CMK (cell line): ENCODE data around the gene ARHGAP6.
"Not testable (repeated sequence)": the region's sequence is repeated elsewhere in the genome, so short reads cannot be mapped to it uniquely, and the experiment has no call there.

ENCODE experiments used
- DNase-seq: peaks from one replicate; pipeline ENCODE4 v3.0.0-alpha.2; 2010; ENCODE audit warnings: low read depth

ARHGAP6 gene

DNA sequence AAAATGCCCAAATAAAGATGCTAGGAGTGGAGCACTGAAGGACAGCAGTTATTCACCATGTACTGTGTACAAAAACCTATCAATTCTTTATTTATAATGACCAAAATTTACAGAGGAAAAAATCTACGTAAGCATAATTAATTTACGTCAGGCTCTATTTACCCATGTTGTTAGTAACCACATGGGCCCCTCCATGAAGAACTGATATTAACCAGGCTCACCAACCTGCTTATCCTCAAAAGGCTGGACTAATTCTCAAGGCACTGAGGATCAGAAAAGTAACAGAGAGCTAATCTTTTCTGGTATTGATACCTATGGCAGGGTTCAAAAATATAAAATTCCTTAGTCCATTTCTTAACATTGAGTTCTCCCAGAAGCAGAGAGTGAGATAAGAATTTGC is 140.0 kb downstream of the ARHGAP6 start:
- no peak for DNase-seq

DNA sequence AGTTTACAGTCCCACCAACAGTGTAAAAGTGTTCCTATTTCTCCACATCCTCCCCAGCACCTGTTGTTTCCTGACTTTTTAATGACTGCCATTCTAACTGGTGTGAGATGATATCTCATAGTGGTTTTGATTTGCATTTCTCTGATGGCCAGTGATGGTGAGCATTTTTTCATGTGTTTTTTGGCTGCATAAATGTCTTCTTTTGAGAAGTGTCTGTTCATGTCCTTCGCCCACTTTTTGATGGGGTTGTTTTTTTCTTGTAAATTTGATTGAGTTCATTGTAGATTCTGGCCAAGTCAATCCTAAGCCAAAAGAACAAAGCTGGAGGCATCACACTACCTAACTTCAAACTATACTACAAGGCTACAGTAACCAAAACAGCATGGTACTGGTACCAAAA is 146.5 kb downstream of the ARHGAP6 start:
- DNase-seq = not testable (repeated sequence)

DNA sequence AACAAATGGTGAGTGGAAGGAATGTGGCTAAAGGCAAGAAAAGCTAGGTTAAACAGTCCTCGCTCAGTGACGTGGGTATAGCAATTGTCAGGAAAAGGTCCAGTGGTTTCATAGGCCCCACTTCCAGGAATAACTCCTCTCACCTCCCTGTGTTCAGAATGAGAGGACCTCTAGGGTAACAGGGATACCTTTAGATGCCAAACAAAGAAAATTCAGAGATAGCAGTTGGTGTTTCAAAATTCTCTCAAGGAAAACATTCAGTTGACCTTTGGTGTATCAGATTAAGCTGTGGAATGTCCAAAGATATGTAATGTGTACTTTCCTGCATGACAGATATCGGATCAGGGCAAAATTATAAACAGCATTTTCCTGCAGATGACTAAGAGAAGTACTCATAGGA is 155.9 kb downstream of the ARHGAP6 start:
- DNase-seq = no peak

DNA sequence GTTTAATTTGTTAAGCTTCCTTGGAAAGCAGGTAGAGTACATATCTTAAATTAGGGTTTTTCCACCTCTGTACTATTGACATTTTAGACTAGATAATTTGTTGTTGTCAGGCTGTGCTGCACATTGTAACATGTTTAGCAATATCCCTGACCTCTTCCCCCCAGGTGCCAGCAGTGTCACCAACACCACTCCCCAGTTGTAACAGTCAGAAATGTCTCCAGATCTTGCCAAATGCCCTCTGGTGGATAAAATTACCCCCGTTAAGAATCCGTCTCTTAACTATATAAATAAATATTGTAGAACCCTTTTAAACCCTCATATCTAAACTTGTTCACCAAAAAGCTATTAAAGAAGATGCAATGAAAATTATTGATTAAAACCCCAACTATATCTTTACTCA is 161.5 kb downstream of the ARHGAP6 start:
- DNase-seq = no peak

DNA sequence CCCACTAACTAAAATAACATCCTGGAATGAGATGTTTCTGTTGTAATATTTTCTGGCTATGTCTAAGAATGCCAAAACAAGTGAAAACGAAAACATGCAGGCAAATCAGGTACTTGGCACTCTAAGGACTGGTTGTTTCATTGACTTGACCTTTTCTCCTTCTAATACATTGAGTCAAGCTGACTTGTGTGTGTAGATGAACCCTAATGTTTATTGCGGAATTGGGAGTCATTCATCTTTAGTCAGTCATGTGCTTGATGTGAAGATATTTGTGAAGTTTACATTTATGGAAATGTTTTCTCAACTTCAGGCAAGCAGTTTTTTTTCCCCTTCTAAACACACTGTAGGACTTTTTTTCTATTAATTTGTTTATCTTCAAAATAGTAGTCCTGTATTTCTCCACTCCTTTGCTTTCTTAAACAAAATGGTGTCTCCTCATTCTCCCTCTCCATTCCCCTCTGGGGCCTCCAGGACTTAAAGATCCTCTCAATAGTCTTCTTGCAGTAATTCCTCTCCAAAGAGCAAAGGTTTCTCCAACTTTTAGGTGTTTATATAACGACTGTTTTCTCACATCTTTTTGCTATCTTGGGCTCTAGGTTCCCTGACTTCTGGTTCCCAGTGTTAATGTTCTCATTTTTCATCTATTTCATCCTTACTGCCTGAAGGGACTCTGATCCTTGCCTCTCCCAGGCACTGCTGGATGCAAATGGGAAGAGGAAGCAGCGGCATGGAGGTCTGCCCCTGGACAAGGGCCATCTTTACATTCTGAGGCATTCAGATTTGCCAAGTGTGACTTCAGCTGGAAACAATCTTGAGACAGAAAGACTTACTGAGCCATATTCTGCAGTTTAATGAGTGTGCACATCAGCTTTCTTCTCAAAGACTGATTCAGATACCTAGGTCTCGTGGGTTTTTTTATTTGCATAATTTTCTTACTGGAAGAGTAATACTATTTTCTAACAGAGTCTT is 166.4 kb downstream of the ARHGAP6 start:
- no peak for DNase-seq

DNA sequence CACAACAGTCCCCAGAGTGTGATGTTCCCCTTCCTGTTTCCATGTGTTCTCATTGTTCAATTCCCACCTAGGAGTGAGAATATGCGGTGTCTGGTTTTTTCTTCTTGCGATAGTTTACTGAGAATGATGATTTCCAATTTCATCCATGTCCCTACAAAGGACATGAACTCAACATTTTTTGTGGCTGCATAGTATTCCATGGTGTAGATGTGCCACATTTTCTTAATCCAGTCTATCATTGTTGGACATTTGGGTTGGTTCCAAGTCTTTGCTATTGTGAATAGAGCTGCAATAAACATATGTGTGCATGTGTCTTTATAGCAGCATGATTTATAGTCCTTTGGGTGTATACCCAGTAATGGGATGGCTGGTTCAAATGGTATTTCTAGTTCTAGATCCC is 174.3 kb downstream of the ARHGAP6 start:
- DNase-seq = not testable (repeated sequence)

DNA sequence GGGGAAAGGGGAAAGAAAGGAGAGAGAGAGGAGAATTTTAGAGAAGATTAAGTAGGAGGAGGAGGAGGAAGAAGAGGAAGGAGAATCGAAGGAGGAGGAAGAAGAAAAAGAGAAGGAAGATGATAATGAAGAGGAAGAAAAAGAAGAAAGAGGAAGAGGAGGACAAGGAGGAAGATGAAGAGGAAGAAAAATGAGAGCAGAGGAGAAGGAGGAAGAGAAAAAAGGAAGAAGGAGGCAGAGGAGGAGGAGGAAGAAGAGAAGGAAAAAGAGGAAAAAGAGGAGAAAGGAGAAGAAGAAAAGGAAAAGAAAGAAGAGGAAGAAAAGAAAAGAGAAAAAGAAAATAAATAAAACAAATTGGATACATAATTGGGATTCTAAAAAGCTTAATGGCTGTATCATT is 181.4 kb downstream of the ARHGAP6 start:
- DNase-seq = no peak

DNA sequence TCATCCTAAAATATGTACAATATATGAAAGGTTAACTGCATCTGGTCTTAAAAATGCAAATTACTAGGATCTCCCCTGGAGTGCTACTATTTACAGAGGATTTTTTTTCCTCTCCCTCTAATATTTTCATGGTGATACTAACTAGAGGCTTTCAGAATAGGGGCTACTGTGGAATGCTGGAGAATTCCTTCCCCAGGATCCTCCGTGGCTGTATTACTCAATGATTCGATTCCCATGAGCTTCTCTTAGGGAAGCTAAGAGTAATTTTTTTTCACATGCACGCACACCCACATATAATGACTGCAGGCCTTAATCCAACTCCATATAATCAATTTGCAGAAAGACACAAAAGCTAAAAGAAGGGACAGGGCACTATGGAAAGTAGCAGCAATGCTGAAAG is 184.7 kb downstream of the ARHGAP6 start:
- DNase-seq = no peak

DNA sequence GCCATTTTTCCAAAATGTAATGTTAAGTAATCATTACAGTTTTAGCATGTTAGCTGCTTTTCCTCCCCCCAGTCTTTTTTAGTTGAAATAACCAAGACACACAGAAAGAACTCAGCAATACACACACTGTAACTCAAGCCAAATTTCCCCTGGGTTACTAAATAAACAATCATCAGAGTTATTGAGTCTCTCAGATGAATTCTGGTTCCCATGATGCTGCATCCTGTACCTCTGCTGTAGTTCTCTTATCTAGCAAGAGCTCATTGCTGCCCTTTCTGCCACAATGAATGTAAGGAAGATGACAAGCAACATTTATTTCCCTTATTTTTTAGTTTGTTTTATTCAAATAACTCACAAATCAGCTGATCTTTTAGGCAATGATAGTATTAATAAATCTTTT is 185.1 kb downstream of the ARHGAP6 start:
- DNase-seq = no peak

DNA sequence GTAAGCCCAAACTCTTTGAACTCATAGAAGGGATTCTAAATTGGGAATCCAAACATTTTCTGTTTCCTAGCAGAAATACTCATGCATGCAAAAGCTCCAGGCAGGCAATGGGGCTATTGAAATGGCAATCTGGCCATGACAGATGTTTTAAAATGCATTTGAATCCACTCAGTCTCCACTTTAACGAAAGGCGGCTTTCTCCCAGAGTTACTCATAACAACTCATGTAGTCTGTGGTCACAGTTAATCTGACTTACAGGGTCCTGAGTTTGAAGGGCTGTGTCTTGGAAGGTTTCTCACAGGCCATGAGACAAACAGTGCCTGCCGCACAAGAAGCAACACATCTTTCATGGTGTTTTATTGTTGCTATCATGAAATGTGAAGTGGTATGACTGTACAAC is 186.8 kb downstream of the ARHGAP6 start:
- DNase-seq = no peak

DNA sequence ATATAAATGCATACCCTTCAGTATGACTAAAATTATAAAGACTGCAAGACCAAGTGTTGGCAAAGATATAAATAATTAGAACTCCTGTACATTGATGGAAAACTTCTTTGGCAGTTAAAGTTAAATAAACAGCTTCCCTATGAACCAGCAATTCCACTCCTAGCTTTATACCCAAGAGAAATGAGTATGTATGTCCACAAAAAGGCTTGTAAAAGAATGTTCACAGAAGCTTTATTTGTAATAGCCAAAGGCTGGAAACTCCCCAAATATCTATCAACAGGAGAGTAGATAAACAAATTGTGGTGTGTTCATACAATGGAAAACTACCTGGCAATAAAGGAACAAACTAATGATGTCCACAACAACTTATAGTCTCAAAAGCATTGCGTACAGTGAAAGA is 187.7 kb downstream of the ARHGAP6 start:
- DNase-seq = no peak

DNA sequence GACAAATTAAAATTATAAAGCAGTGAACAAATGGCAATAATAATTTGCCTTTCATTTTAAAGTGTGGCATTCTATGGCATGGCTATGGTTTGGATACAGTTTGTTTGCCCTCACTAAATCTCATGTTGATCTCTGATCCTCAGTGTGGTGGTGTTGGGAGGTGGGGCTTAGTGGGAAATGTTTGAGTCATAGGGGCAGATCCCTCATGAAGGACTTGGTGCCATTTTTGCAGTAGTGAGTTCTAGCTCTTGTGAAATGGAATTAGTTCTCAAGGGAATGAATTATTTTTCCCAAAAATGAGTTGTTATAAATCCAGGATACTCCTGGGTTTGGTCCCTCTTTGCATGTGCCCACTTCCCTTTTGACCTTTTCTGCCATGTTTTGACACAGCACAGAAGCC is 191.1 kb downstream of the ARHGAP6 start:
- DNase-seq = no peak

DNA sequence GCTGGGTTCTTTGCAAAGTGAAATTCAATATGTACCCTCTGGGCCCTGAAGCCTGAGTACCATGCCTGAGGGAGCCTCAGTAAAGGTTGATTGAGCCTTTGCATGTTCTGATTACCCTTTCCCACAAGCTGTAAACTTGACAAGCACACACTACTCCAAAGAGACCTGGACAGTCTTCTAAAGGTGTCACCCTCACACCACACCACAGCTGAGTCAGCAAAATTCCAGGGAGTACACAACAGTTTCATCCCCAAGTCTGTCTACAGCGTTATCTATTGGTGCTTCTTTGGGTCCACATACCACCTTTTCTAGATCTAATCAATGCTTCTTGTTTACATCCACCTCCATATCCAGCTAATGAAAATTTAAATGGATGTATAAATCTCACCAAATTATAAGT is 191.7 kb downstream of the ARHGAP6 start:
- DNase-seq = no peak

DNA sequence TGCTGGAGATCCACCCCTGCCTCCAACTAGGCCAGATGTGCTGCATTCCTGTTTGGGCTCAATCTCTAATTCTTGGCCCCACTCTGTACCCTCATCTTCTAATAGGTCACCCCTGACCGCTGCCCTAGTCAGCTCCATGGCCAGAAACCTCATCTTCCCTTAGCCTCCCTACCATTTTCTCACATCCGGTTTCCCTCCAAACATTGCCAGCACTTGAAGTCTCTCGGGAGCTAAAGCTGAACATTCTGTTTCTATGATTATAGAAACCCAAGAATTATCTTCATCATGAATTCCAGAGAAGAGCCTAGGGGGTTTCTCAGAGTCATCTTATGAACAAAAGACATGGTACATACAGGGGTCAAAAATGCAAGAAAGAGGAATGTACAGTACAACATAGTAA is 192.8 kb downstream of the ARHGAP6 start:
- no peak for DNase-seq

DNA sequence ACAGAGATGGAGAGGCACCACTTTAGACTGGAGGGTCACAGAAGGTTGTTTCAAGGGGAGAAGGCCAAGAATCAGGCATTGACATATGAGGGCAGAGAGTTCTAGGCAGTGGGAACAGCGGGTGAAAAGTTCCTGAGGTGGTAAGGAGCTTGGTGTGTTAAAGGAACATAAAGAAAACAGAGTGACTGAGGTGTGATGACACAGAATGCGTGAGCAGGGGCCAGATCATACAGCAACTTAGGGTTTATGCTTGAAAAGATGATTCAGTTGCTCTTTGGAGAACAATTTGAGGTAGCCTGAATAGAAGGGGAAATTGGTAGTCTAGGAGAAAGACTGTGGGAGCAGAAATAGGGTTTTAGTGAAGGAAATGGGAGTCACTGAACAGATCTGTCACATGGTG is 193.3 kb downstream of the ARHGAP6 start:
- DNase-seq = no peak

DNA sequence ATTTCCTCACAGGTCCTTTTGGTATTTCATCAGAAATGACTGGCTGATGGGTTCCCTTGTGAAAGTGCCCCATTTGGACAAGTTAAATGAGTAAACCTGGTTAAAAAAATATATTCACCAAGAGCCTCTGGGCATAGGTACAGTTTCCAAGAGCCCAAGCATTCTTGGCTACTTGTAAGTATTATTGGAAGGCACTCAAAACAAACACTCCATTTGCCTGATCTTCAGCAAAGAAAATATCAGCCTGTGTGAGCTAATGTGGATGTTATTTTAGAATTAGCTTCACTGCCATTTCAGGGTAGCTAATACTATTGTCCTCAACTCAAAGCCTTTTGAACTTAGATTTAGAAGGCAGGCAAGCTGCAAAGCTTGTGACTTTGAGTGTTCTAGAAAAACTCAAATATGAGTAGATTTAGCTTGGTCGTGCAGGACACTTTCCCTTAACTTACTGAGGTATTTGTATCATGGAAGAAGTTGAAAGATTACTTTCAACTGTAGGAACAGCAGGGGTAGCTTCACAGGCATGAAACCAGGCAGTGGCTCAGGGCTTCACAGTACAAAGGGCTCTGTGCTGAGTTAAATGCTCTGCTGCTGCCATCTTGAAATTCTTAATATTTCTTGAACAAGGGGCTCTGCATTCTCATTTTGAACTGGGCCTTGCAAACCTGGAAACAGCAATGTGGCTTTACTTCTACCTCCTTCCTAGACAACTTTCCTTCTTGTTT is 195.3 kb downstream of the ARHGAP6 start:
- no peak for DNase-seq

DNA sequence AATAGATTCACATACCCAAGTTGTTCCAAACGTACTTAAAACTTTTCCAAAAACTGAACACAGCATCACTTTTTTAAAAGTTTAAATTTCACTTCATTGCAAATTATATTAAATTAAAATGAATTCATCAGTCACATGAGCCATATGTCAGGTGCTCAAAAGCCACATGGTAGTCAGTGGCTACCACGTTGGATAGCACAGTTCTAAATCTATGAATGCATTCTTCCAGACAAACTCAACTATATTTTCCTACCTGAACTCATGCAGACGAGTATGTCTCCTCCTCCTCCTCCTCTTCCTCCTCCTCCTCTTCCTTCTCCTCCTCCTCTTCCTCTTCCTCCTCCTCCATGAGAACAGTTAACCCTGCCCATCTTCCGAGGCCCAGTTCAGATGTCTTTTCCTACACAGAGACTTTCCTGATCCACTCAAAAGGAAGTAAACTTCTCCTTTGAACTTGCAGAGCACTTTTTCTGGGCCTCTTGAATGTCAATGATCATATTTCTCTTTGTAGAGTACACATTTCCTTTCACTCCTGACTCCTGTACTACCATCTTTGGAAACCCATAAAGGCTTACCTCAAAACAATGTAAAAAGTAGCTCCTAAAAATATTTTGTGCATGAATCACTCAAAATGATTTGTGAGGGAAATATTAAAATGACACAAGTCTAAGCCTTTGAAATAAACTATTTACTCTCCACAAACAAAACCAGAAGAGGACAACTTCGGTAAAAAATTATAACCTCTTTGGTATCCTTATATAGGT is 199.9 kb downstream of the ARHGAP6 start:
- DNase-seq = no peak

DNA sequence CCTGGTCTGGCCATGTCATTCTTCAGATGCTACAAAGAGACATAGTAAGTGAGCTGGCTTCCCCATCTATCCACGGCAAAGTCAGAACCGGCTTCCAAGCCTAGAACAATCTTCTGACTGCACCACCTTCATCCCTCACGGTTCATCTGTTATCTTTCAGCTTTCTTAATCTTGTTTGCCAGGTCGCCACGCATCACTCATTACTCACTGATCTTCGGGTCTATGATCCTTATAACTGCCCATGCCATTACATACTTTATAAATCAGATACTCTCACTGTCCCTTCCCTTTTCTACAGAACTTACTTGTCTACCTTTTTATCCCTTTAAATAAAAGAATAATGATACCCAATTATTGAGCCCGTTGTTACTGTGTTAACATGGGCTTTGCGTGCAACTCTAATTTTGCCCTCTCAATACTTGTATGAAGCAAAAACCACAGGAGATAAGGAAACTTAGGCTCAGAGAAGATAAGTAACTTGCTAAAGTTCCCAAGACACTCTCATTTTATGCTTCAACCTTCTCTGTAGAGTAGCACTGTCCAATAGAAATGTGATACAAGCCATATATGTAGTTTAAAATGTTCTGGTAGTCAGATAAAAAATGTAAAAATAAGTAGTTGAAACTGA is 200.8 kb downstream of the ARHGAP6 start:
- DNase-seq = peak; percentile 9

DNA sequence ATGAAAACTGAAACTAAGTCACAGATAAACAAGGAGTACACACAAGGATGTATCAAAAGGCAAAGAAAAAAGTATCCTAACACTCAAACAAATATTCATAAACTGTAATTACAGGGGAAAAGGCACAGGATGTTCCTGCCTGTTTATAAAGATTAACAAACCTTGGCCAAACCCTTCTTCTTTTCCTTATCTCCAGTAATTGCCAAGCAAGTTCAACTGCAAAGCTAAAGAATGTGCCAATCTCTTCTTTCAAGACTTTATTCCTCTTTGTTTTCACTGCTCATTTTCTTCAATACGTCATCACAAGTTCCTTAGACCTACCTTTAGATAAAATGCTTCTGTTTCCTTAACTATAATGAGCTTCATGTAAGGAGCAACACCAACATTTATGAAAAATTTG is 201.3 kb downstream of the ARHGAP6 start:
- no peak for DNase-seq

DNA sequence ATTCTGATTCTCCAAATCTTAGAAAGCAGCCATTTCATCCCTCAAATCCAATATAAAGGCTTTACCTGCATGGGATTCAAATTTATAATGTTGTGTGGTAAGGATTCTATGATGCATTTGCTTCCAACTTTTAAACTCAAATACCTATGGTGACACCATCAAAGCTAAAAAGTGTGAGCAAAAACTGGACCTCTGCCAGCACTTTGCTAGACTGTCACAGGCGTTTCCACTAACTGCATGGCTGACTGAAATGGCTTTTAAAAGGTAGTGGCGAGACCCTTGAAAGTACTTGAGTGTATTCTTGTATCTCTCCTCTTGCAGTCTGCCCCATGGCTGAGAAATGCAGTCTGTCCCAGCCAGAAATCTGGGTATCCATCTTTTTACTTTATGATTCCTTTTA is 203.1 kb downstream of the ARHGAP6 start:
- no peak for DNase-seq

DNA sequence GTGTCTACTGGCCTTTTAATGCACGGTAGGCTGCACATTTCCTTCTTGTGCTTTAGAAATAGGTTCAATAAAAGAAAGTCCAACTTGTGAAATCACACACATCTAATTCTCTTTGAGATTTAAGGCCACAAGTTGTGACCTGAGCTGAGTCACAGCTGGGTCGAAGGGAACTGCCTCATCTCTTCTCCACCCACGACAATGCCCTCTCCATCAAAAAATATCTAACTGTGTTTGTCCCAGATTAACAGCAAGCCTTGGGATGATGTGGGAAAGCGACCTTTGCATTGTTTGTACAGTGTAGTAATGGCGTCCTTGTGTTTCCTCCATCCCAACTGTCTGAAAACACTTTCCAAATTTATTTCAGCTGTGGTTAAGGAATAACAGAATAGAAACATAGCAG is 203.6 kb downstream of the ARHGAP6 start:
- no peak for DNase-seq
